Colon (tissue), 2 donors: ENCODE results near the gene JAKMIP3.

Experiments used
- FAIRE-seq: peaks from 2 replicates; lab custom pipeline; 2012; peaks lifted over from hg19 to GRCh38; lab: Jason Lieb, UNC
- donor health status: control.
- donor health status: control.

The JAKMIP3 gene

GRCh38 chr10:132065491-132066105, at the start of gene JAKMIP3:
Gene JAKMIP3, plus strand, starts transcription at chr10:132065946. Its CDS starts 38,863 bp downstream, at chr10:132104809.
- no peak for FAIRE-seq

- no peak for FAIRE-seq
Observed at GRCh38 chr10:132016514-132016913, 49.2 kb upstream of the JAKMIP3 start.

- no peak for FAIRE-seq
Observed at GRCh38 chr10:132018446-132018845, 47.3 kb upstream of the JAKMIP3 start.

- FAIRE-seq = no peak
Observed at GRCh38 chr10:132019366-132019765, 46.4 kb upstream of the JAKMIP3 start.

GRCh38 chr10:132020456-132020855, 45.3 kb upstream of the JAKMIP3 start:
- no peak for FAIRE-seq

- no peak for FAIRE-seq
Observed at GRCh38 chr10:132021046-132021445, 44.7 kb upstream of the JAKMIP3 start.

GRCh38 chr10:132021504-132022143, 44.1 kb upstream of the JAKMIP3 start:
- FAIRE-seq = no peak

GRCh38 chr10:132022241-132022640, 43.5 kb upstream of the JAKMIP3 start:
- FAIRE-seq = no peak

GRCh38 chr10:132023092-132023811, 42.5 kb upstream of the JAKMIP3 start:
- FAIRE-seq = no peak

- FAIRE-seq = no peak
Observed at GRCh38 chr10:132027423-132027983, 38.2 kb upstream of the JAKMIP3 start.

- FAIRE-seq = no peak
Observed at GRCh38 chr10:132028706-132029105, 37.0 kb upstream of the JAKMIP3 start.

- no peak for FAIRE-seq
Observed at GRCh38 chr10:132030898-132031463, 34.8 kb upstream of the JAKMIP3 start.

GRCh38 chr10:132033632-132034031, 32.1 kb upstream of the JAKMIP3 start:
- FAIRE-seq = no peak

GRCh38 chr10:132035476-132035875, 30.3 kb upstream of the JAKMIP3 start:
- no peak for FAIRE-seq

- FAIRE-seq = no peak
Observed at GRCh38 chr10:132036153-132036886, 29.4 kb upstream of the JAKMIP3 start.

- FAIRE-seq = no peak
Observed at GRCh38 chr10:132036887-132037675, 28.7 kb upstream of the JAKMIP3 start.

- no peak for FAIRE-seq
Observed at GRCh38 chr10:132037676-132037975, 28.1 kb upstream of the JAKMIP3 start.

- no peak for FAIRE-seq
Observed at GRCh38 chr10:132039371-132039770, 26.4 kb upstream of the JAKMIP3 start.

GRCh38 chr10:132040046-132040445, 25.7 kb upstream of the JAKMIP3 start:
- no peak for FAIRE-seq

- FAIRE-seq = no peak
Observed at GRCh38 chr10:132041340-132041739, 24.4 kb upstream of the JAKMIP3 start.
